HEK293 (cell line): ENCODE data around the gene PEX14.

Source experiments
- CTCF ChIA-PET: fragments of 350-600 bp; formaldehyde crosslinking; extraction: SDS; loops from one replicate; lab custom pipeline; 2021; ENCODE audit warnings: antibody characterized with exemption; lab: Yijun Ruan, JAX
- POLR2A ChIA-PET: fragments of 300-600 bp; formaldehyde crosslinking; extraction: SDS; loops from one replicate; lab custom pipeline; 2020; ENCODE audit warnings: antibody characterized with exemption, inconsistent platforms; lab: Yijun Ruan, JAX
- H3K27ac ChIP-seq: fragments of 200-500 bp; sonication (Bioruptor generic); 2 replicates; pipeline ENCODE4 v1.5.1; 2014; ENCODE audit warnings: low read depth, low read length, control low read depth, inconsistent platforms; ENCODE audit errors: extremely low read depth
- H3K36me3 ChIP-seq, 2 experiments: fragments of 200-500 bp in 1 of 2; sonication (Bioruptor generic) in 1 of 2; 1 replicate in 1 of 2; 2 replicates in 1 of 2; pipeline ENCODE4 v1.5.1; 2014 to 2017; ENCODE audit warnings: inconsistent platforms in 2 of 2, low read length in 2 of 2; ENCODE audit not compliant: control insufficient read depth in 2 of 2, insufficient read depth in 1 of 2
- H3K4me1 ChIP-seq: fragments of 200-500 bp; sonication (Bioruptor generic); 2 replicates; pipeline ENCODE4 v1.5.1; 2014; ENCODE audit warnings: mild to moderate bottlenecking, low read length, inconsistent platforms; ENCODE audit not compliant: control insufficient read depth, insufficient read depth
- H3K4me3 ChIP-seq: 2 replicates; pipeline ENCODE4 v1.5.1; 2011; ENCODE audit warnings: low read depth, mild to moderate bottlenecking, control low read depth, low read length, moderate library complexity
- H3K9me3 ChIP-seq: fragments of 200-500 bp; sonication (Bioruptor generic); 2 replicates; pipeline ENCODE4 v1.5.1; 2014; ENCODE audit warnings: low read depth, low read length, inconsistent platforms; ENCODE audit not compliant: control insufficient read depth, insufficient read depth
- BCL11A ChIP-seq: fragments of 450-650 bp; formaldehyde crosslinking; IDR thresholded peaks from 2 replicates; pipeline ENCODE4 v1.5.1; 2016; ENCODE audit warnings: low read depth, missing biosample characterization, missing genetic modification characterization
- GLIS1 ChIP-seq: fragments of 450-650 bp; formaldehyde crosslinking; IDR thresholded peaks from 2 replicates; pipeline ENCODE4 v1.5.1; 2016; ENCODE audit warnings: missing biosample characterization, missing genetic modification characterization
- GLIS2 ChIP-seq: fragments of 450-650 bp; formaldehyde crosslinking; IDR thresholded peaks from 2 replicates; pipeline ENCODE4 v1.5.1; 2016; ENCODE audit warnings: missing biosample characterization, missing genetic modification characterization
- KLF9 ChIP-seq: fragments of 450-650 bp; formaldehyde crosslinking; IDR thresholded peaks from 2 replicates; pipeline ENCODE4 v1.5.1; 2016; ENCODE audit warnings: missing biosample characterization, missing genetic modification characterization, low read depth
- OVOL3 ChIP-seq: fragments of 450-650 bp; formaldehyde crosslinking; IDR thresholded peaks from 2 replicates; pipeline ENCODE4 v1.5.1; 2016; ENCODE audit warnings: missing biosample characterization, missing genetic modification characterization
- RBAK ChIP-seq: fragments of 450-650 bp; formaldehyde crosslinking; IDR thresholded peaks from 2 replicates; pipeline ENCODE4 v1.5.1; 2016; ENCODE audit warnings: missing biosample characterization, missing genetic modification characterization
- REST ChIP-seq: fragments of 450-650 bp; formaldehyde crosslinking; IDR thresholded peaks from 2 replicates; pipeline ENCODE4 v1.5.1; 2016; ENCODE audit warnings: missing biosample characterization, missing genetic modification characterization
- ZBTB1 ChIP-seq: fragments of 450-650 bp; formaldehyde crosslinking; IDR thresholded peaks from 2 replicates; pipeline ENCODE4 v1.5.1; 2016; ENCODE audit warnings: missing biosample characterization, missing genetic modification characterization
- ZBTB7A ChIP-seq: fragments of 450-650 bp; formaldehyde crosslinking; IDR thresholded peaks from 2 replicates; pipeline ENCODE4 v1.5.1; 2016; ENCODE audit warnings: low read depth, missing biosample characterization, missing genetic modification characterization
- ZFHX2 ChIP-seq: fragments of 450-650 bp; formaldehyde crosslinking; conservative IDR thresholded peaks from 2 replicates; pipeline ENCODE4 v1.5.1; 2016; ENCODE audit warnings: missing biosample characterization, missing genetic modification characterization
- ZNF140 ChIP-seq: fragments of 450-650 bp; formaldehyde crosslinking; IDR thresholded peaks from 2 replicates; pipeline ENCODE4 v1.5.1; 2016; ENCODE audit warnings: missing biosample characterization, missing genetic modification characterization
- ZNF214 ChIP-seq: fragments of 450-650 bp; formaldehyde crosslinking; IDR thresholded peaks from 2 replicates; pipeline ENCODE4 v1.5.1; 2017; ENCODE audit warnings: missing biosample characterization, mild to moderate bottlenecking, missing genetic modification characterization, borderline replicate concordance
- ZNF221 ChIP-seq: fragments of 450-650 bp; formaldehyde crosslinking; IDR thresholded peaks from 2 replicates; pipeline ENCODE4 v1.5.1; 2017; ENCODE audit warnings: missing biosample characterization, missing genetic modification characterization, borderline replicate concordance
- ZNF23 ChIP-seq: fragments of 450-650 bp; formaldehyde crosslinking; IDR thresholded peaks from 2 replicates; pipeline ENCODE4 v1.5.1; 2016; ENCODE audit warnings: missing biosample characterization, missing genetic modification characterization, borderline replicate concordance
- ZNF274 ChIP-seq, 2 experiments: fragments of 200-500 bp in 1 of 2; fragments of 450-650 bp in 1 of 2; sonication (Bioruptor generic) in 1 of 2; formaldehyde crosslinking in 1 of 2; IDR thresholded peaks; 2 replicates each; pipeline versions ENCODE4 v1.5.1 to v1.6.1; 2014 to 2016; ENCODE audit warnings: borderline replicate concordance in 1 of 2, inconsistent platforms in 1 of 2, low read length in 1 of 2, missing biosample characterization in 1 of 2, missing genetic modification characterization in 1 of 2
- ZNF341 ChIP-seq: fragments of 450-650 bp; formaldehyde crosslinking; IDR thresholded peaks from 2 replicates; pipeline ENCODE4; 2016; ENCODE audit warnings: low read depth, missing biosample characterization, missing genetic modification characterization
- ZNF391 ChIP-seq: fragments of 450-650 bp; formaldehyde crosslinking; IDR thresholded peaks from 2 replicates; pipeline ENCODE4 v1.5.1; 2016; ENCODE audit warnings: low read depth, missing biosample characterization, missing genetic modification characterization, borderline replicate concordance
- ZNF514 ChIP-seq: fragments of 450-650 bp; formaldehyde crosslinking; IDR thresholded peaks from 2 replicates; pipeline ENCODE4 v1.5.1; 2016; ENCODE audit warnings: missing biosample characterization, missing genetic modification characterization
- ZNF521 ChIP-seq: fragments of 450-650 bp; formaldehyde crosslinking; IDR thresholded peaks from 2 replicates; pipeline ENCODE4 v1.5.1; 2017; ENCODE audit warnings: missing biosample characterization, mild to moderate bottlenecking, missing genetic modification characterization
- ZNF660 ChIP-seq: fragments of 450-650 bp; IDR thresholded peaks from 2 replicates; pipeline ENCODE4 v1.5.1; 2018; ENCODE audit warnings: missing biosample characterization, mild to moderate bottlenecking, missing genetic modification characterization
- ZNF677 ChIP-seq: fragments of 450-650 bp; IDR thresholded peaks from 2 replicates; pipeline ENCODE4 v1.5.0; 2018; ENCODE audit warnings: missing biosample characterization, mild to moderate bottlenecking, missing genetic modification characterization, moderate library complexity
- ZNF792 ChIP-seq: fragments of 450-650 bp; formaldehyde crosslinking; IDR thresholded peaks from 2 replicates; pipeline ENCODE4 v1.5.1; 2016; ENCODE audit warnings: missing biosample characterization, missing genetic modification characterization
- ZSCAN30 ChIP-seq: fragments of 450-650 bp; IDR thresholded peaks from 2 replicates; pipeline ENCODE4 v1.5.1; 2018; ENCODE audit warnings: missing biosample characterization, mild to moderate bottlenecking, missing genetic modification characterization, moderate library complexity
- ZSCAN4 ChIP-seq: fragments of 450-650 bp; formaldehyde crosslinking; IDR thresholded peaks from 2 replicates; pipeline ENCODE4 v1.5.1; 2017; ENCODE audit warnings: missing biosample characterization, missing genetic modification characterization
- TF ChIP-seq, protein P1 (sequence below): fragments of 450-650 bp; IDR thresholded peaks from 2 replicates; pipeline ENCODE4 v1.5.1; 2018; ENCODE audit warnings: missing biosample characterization, mild to moderate bottlenecking, missing genetic modification characterization
- TF ChIP-seq, protein P2 (sequence below): fragments of 450-650 bp; formaldehyde crosslinking; optimal IDR thresholded peaks from 2 replicates; pipeline ENCODE3; 2016; ENCODE audit warnings: missing biosample characterization, mild to moderate bottlenecking, missing genetic modification characterization

The PEX14 gene

DNA sequence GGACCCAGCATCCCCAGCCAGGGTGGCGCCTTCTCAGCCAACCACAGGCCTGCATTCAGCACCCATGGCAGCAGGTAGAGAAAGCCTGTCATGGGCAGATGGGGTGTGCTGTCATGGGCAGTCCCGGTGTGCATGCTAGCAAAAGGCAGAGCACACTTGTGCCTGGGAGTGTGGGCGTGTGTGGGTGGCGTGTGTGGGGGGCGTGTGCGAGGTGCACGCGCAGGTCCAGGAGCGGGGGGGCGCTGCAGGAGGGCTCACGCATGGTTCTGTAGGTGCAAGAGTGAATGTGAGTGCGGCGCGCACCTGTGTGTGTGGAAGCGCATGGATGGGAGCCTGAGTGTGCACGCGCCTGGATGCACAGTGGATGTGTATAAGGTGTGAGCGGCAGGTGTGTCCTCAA, 184.5 kb downstream of the PEX14 start (continued):
- no peak for TF ChIP-seq REST (tag by site-specific recombination)
- no peak for TF ChIP-seq ZBTB7A (tag by site-specific recombination)
- no peak for TF ChIP-seq ZBTB1 (tag by site-specific recombination)
- peak; percentile 38; the same call in 1 of the 2 replicates for TF ChIP-seq GLIS2 (tag by site-specific recombination)
- peak; percentile 62 for TF ChIP-seq KLF9 (tag by site-specific recombination)
- no peak for TF ChIP-seq ZNF221
- no peak for TF ChIP-seq ZNF391
- TF ChIP-seq ZNF140 (tag by site-specific recombination) = no peak
- no peak for TF ChIP-seq ZNF677
- peak; percentile 86 for TF ChIP-seq ZFHX2 (tag by site-specific recombination)
- 0 out of 2 replicates have a peak, but pooled peaks have one; percentile 4 for TF ChIP-seq GLIS1 (tag by site-specific recombination)
- no peak for TF ChIP-seq ZNF23
- no peak for TF ChIP-seq RBAK (tag by site-specific recombination)

DNA sequence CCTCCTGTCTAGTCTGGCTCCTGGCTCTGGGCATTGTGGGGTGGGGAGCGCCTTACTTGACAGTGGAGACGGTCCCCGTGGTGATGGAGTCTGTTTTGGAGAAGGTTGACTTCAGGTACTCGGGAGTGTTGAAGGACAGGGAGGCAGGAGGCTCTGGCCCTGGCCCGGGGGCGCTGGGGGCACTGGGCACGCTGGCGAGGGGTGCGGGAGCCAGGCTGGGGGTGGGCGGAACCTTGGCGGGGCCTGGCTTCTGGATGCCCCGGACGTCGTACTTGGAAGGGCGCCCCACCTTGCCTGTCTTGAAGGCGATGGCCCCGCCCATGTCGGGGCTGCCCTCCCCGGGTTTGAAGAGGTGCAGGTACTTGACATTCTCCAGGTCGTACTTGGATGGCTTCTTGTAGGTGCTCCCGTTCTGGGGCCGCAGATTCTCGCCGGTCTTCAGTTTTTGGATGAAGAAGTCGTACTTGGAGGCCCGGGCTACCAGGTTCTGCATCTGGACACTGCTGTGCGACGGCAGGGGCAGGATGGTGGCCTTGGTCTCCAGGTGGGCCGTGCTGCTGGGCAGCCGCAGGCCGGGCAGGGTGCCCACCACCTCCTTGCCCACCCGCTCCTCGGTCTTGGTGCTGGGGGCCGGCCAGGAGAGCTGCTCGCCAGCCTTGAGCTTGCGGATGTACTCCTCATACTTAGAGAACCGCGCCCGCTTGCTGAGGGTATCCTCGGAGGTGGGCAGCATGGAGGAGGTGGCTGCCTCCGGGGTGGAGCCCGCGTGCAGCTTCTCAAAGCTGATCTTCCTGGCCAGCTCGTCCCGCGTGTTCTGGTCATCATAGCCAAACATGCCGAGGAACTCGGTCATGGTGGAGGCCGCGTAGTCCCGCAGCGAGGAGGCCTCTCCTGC, 185.1 kb downstream of the PEX14 start:
- TF ChIP-seq ZNF660 (no peak), GLIS2 (tag by site-specific recombination) (peak; percentile 11; the same call in 1 of the 2 replicates)
- TF ChIP-seq, all 188 proteins: peak for 1

DNA sequence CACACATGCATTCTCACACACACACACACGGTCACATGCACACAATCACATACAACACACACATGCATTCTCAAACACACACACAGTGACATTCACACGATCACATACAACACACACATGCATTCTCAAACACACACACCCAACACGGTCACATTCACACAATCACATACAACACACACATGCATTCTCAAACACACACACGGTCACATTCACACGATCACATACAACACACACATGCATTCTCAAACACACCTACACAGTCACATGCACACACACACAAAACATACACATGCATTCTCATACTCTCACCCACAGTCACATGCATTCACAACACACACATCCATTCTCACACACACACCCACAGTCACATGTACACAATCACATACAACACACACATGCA, 186.7 kb downstream of the PEX14 start:
- Histone ChIP-seq H3K4me1 (no peaks in the 10 kb centered on the region), H3K36me3 (peaks cover 0 to 31% of the 10 kb centered on the region in 2 experiments; a peak in 1 of 3 replicates), H3K9me3 (no peaks in the 10 kb centered on the region), H3K27ac (no peak overlapping the region), H3K4me3 (no peak overlapping the region)
- CTCF ChIA-PET = no interaction called here
- POLR2A ChIA-PET = no interaction called here
- TF ChIP-seq ZNF221 (no peak), ZNF274 (IDR thresholded peaks at IDR 0.05; ENCODE audit: low read length) (no peak), ZNF274 (tag by site-specific recombination; IDR thresholded peaks at IDR 0.05; ENCODE audit: borderline replicate concordance) (no peak), OVOL3 (tag by site-specific recombination) (no peak), BCL11A (no peak), ZNF521 (peak; percentile 41; the same call in 1 of the 2 replicates), ZNF514 (no peak), ZNF792 (tag by site-specific recombination) (no peak), ZSCAN4 (tag by site-specific recombination) (peak; percentile 88), ZNF341 (tag by site-specific recombination) (no peak), ZNF214 (tag by site-specific recombination) (no peak), ZSCAN30 (tag by site-specific recombination) (no peak)
- TF ChIP-seq, protein P1, sequence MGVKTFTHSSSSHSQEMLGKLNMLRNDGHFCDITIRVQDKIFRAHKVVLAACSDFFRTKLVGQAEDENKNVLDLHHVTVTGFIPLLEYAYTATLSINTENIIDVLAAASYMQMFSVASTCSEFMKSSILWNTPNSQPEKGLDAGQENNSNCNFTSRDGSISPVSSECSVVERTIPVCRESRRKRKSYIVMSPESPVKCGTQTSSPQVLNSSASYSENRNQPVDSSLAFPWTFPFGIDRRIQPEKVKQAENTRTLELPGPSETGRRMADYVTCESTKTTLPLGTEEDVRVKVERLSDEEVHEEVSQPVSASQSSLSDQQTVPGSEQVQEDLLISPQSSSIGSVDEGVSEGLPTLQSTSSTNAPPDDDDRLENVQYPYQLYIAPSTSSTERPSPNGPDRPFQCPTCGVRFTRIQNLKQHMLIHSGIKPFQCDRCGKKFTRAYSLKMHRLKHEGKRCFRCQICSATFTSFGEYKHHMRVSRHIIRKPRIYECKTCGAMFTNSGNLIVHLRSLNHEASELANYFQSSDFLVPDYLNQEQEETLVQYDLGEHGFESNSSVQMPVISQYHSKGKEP = no peak
- TF ChIP-seq, protein P2, sequence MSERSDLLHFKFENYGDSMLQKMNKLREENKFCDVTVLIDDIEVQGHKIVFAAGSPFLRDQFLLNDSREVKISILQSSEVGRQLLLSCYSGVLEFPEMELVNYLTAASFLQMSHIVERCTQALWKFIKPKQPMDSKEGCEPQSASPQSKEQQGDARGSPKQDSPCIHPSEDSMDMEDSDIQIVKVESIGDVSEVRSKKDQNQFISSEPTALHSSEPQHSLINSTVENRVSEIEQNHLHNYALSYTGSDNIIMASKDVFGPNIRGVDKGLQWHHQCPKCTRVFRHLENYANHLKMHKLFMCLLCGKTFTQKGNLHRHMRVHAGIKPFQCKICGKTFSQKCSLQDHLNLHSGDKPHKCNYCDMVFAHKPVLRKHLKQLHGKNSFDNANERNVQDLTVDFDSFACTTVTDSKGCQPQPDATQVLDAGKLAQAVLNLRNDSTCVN = peak; percentile 2

More for the DNA sequence above, 185.1 kb downstream of the PEX14 start:
- Histone ChIP-seq H3K9me3 (no peaks in the 10 kb centered on the region), H3K4me3 (no peak overlapping the region), H3K27ac (no peak overlapping the region), H3K4me1 (no peaks in the 10 kb centered on the region), H3K36me3 (peaks cover 0 to 33% of the 10 kb centered on the region in 2 experiments; a peak in 1 of 3 replicates)
- ChIA-PET CTCF (no interaction called here), POLR2A (no interaction called here)
